ENCODE results near the gene SCUBE2.

SCUBE2 gene

GRCh38 chr11:9076046-9076445, 15.4 kb downstream of the SCUBE2 start:
- H2AK5ac ChIP-seq (ENCODE audit: low read length), result no peak overlapping the region
- no peak overlapping the region for H3K4me3 ChIP-seq (ENCODE audit: low read length)
- no peak for DNase-seq
- H3K79me1 ChIP-seq (ENCODE audit: low read length), result no peaks in the 10 kb centered on the region
- no peak overlapping the region for H2BK5ac ChIP-seq (ENCODE audit: low read length)
- WGBS (ENCODE audit: extremely low coverage, insufficient coverage, low lambda C conversion rate), result no CpG with 5 or more reads among the region's 3 CpGs
- H3K4ac ChIP-seq (ENCODE audit: low read depth, low read length), result no peak overlapping the region
- H2BK120ac ChIP-seq (ENCODE audit: low read depth, low read length), result no peak overlapping the region
- H3K27me3 ChIP-seq (ENCODE audit: insufficient read depth, low read length, poor library complexity), result no peaks in the 10 kb centered on the region
- H3K4me2 ChIP-seq (ENCODE audit: low read length), result no peak overlapping the region
- H4K8ac ChIP-seq (ENCODE audit: low read depth, low read length), result no peak overlapping the region
- no peak overlapping the region for H3K27ac ChIP-seq (ENCODE audit: low read depth, low read length)
- H4K5ac ChIP-seq (ENCODE audit: low read length), result no peak overlapping the region
- H3K9ac ChIP-seq (ENCODE audit: low read length), result no peak overlapping the region
- H3K18ac ChIP-seq (ENCODE audit: low read length), result no peak overlapping the region
- H3K4me1 ChIP-seq (ENCODE audit: control insufficient read depth, low read depth, low read length), result no peaks in the 10 kb centered on the region
- no peak overlapping the region for H3K56ac ChIP-seq (ENCODE audit: low read length)
- H3K79me2 ChIP-seq (ENCODE audit: control insufficient read depth, insufficient read depth, low read length), result no peaks in the 10 kb centered on the region
- H3K23ac ChIP-seq (ENCODE audit: low read length), result no peak overlapping the region
- no peaks in the 10 kb centered on the region for H3K36me3 ChIP-seq (ENCODE audit: control insufficient read depth, insufficient read depth, low read length)
- no peak overlapping the region for H2BK15ac ChIP-seq (replicated peaks; ENCODE audit: low read depth)

GRCh38 chr11:9075556-9075955, 15.8 kb downstream of the SCUBE2 start:
- H3K79me1 ChIP-seq (ENCODE audit: low read length), result no peaks in the 10 kb centered on the region
- no peak overlapping the region for H3K9ac ChIP-seq (ENCODE audit: low read length)
- no peaks in the 10 kb centered on the region for H3K4me1 ChIP-seq (ENCODE audit: control insufficient read depth, low read depth, low read length)
- no peak overlapping the region for H2AK5ac ChIP-seq (ENCODE audit: low read length)
- no peaks in the 10 kb centered on the region for H3K79me2 ChIP-seq (ENCODE audit: control insufficient read depth, insufficient read depth, low read length)
- no peak overlapping the region for H2BK120ac ChIP-seq (ENCODE audit: low read depth, low read length)
- no peak overlapping the region for H3K4ac ChIP-seq (ENCODE audit: low read depth, low read length)
- no peak overlapping the region for H3K56ac ChIP-seq (ENCODE audit: low read length)
- H3K23ac ChIP-seq (ENCODE audit: low read length), result no peak overlapping the region
- H2BK5ac ChIP-seq (ENCODE audit: low read length), result no peak overlapping the region
- no peaks in the 10 kb centered on the region for H3K36me3 ChIP-seq (ENCODE audit: control insufficient read depth, insufficient read depth, low read length)
- no peaks in the 10 kb centered on the region for H3K27me3 ChIP-seq (ENCODE audit: insufficient read depth, low read length, poor library complexity)
- H3K18ac ChIP-seq (ENCODE audit: low read length), result no peak overlapping the region
- H2BK15ac ChIP-seq (replicated peaks; ENCODE audit: low read depth), result no peak overlapping the region
- H4K5ac ChIP-seq (ENCODE audit: low read length), result no peak overlapping the region
- no peak overlapping the region for H4K8ac ChIP-seq (ENCODE audit: low read depth, low read length)
- no peak overlapping the region for H3K4me2 ChIP-seq (ENCODE audit: low read length)
- DNase-seq, result no peak
- no peak overlapping the region for H3K27ac ChIP-seq (ENCODE audit: low read depth, low read length)
- WGBS (ENCODE audit: extremely low coverage, insufficient coverage, low lambda C conversion rate), result no CpG with 5 or more reads among the region's 4 CpGs
- no peak overlapping the region for H3K4me3 ChIP-seq (ENCODE audit: low read length)

- Histone ChIP-seq H3K27me3 (ENCODE audit: insufficient read depth, low read length, poor library complexity) (no peaks in the 10 kb centered on the region), H3K79me2 (ENCODE audit: control insufficient read depth, insufficient read depth, low read length) (no peaks in the 10 kb centered on the region), H3K27ac (ENCODE audit: low read depth, low read length) (no peak overlapping the region), H3K23ac (ENCODE audit: low read length) (no peak overlapping the region), H3K4ac (ENCODE audit: low read depth, low read length) (no peak overlapping the region), H2BK120ac (ENCODE audit: low read depth, low read length) (no peak overlapping the region), H3K79me1 (ENCODE audit: low read length) (no peaks in the 10 kb centered on the region), H3K4me1 (ENCODE audit: control insufficient read depth, low read depth, low read length) (no peaks in the 10 kb centered on the region), H3K4me2 (ENCODE audit: low read length) (no peak overlapping the region), H4K5ac (ENCODE audit: low read length) (no peak overlapping the region), H3K36me3 (ENCODE audit: control insufficient read depth, insufficient read depth, low read length) (no peaks in the 10 kb centered on the region), H2BK15ac (replicated peaks; ENCODE audit: low read depth) (no peak overlapping the region), H3K18ac (ENCODE audit: low read length) (no peak overlapping the region), H2BK5ac (ENCODE audit: low read length) (no peak overlapping the region), H2AK5ac (ENCODE audit: low read length) (no peak overlapping the region), H4K8ac (ENCODE audit: low read depth, low read length) (no peak overlapping the region), H3K56ac (ENCODE audit: low read length) (no peak overlapping the region), H3K4me3 (ENCODE audit: low read length) (no peak overlapping the region), H3K9ac (ENCODE audit: low read length) (no peak overlapping the region)
- WGBS (ENCODE audit: extremely low coverage, insufficient coverage, low lambda C conversion rate), result no CpG with 5 or more reads among the region's 15 CpGs
- no peak for DNase-seq
Observed at GRCh38 chr11:9074338-9075029, 16.9 kb downstream of the SCUBE2 start.

- Histone ChIP-seq H2BK5ac (ENCODE audit: low read length) (no peak overlapping the region), H3K27me3 (ENCODE audit: insufficient read depth, low read length, poor library complexity) (no peaks in the 10 kb centered on the region)
- WGBS (ENCODE audit: extremely low coverage, insufficient coverage, low lambda C conversion rate), result no CpG with 5 or more reads among the region's 6 CpGs
Observed at GRCh38 chr11:9073466-9074225, 17.8 kb downstream of the SCUBE2 start.

GRCh38 chr11:9072626-9073176, 18.7 kb downstream of the SCUBE2 start:
- DNase-seq, result no peak
- H3K36me3 ChIP-seq (ENCODE audit: control insufficient read depth, insufficient read depth, low read length), result no peaks in the 10 kb centered on the region
- WGBS (ENCODE audit: extremely low coverage, insufficient coverage, low lambda C conversion rate), result no CpG with 5 or more reads among the region's 7 CpGs
- no peaks in the 10 kb centered on the region for H3K27me3 ChIP-seq (ENCODE audit: insufficient read depth, low read length, poor library complexity)
- H2AK5ac ChIP-seq (ENCODE audit: low read length), result no peak overlapping the region
- no peaks in the 10 kb centered on the region for H3K4me1 ChIP-seq (ENCODE audit: control insufficient read depth, low read depth, low read length)
- H3K27ac ChIP-seq (ENCODE audit: low read depth, low read length), result no peak overlapping the region
- no peak overlapping the region for H3K23ac ChIP-seq (ENCODE audit: low read length)
- H4K8ac ChIP-seq (ENCODE audit: low read depth, low read length), result no peak overlapping the region
- no peak overlapping the region for H4K5ac ChIP-seq (ENCODE audit: low read length)
- no peak overlapping the region for H3K56ac ChIP-seq (ENCODE audit: low read length)
- H3K79me1 ChIP-seq (ENCODE audit: low read length), result no peaks in the 10 kb centered on the region
- H3K4me3 ChIP-seq (ENCODE audit: low read length), result no peak overlapping the region
- no peak overlapping the region for H3K4me2 ChIP-seq (ENCODE audit: low read length)
- H3K4ac ChIP-seq (ENCODE audit: low read depth, low read length), result no peak overlapping the region
- H2BK120ac ChIP-seq (ENCODE audit: low read depth, low read length), result no peak overlapping the region
- no peak overlapping the region for H2BK5ac ChIP-seq (ENCODE audit: low read length)
- H3K9ac ChIP-seq (ENCODE audit: low read length), result no peak overlapping the region
- no peak overlapping the region for H2BK15ac ChIP-seq (replicated peaks; ENCODE audit: low read depth)
- H3K18ac ChIP-seq (ENCODE audit: low read length), result no peak overlapping the region
- H3K79me2 ChIP-seq (ENCODE audit: control insufficient read depth, insufficient read depth, low read length), result no peaks in the 10 kb centered on the region

More at GRCh38 chr11:9073466-9074225, 17.8 kb downstream of the SCUBE2 start:
- Histone ChIP-seq H3K23ac (ENCODE audit: low read length) (no peak overlapping the region), H3K9ac (ENCODE audit: low read length) (no peak overlapping the region), H3K4ac (ENCODE audit: low read depth, low read length) (no peak overlapping the region), H3K4me2 (ENCODE audit: low read length) (no peak overlapping the region), H3K18ac (ENCODE audit: low read length) (no peak overlapping the region), H3K4me1 (ENCODE audit: control insufficient read depth, low read depth, low read length) (no peaks in the 10 kb centered on the region), H2BK120ac (ENCODE audit: low read depth, low read length) (no peak overlapping the region), H2BK15ac (replicated peaks; ENCODE audit: low read depth) (no peak overlapping the region), H3K79me1 (ENCODE audit: low read length) (no peaks in the 10 kb centered on the region), H3K79me2 (ENCODE audit: control insufficient read depth, insufficient read depth, low read length) (no peaks in the 10 kb centered on the region), H3K56ac (ENCODE audit: low read length) (no peak overlapping the region), H2AK5ac (ENCODE audit: low read length) (no peak overlapping the region), H3K36me3 (ENCODE audit: control insufficient read depth, insufficient read depth, low read length) (no peaks in the 10 kb centered on the region), H4K5ac (ENCODE audit: low read length) (no peak overlapping the region), H4K8ac (ENCODE audit: low read depth, low read length) (no peak overlapping the region), H3K4me3 (ENCODE audit: low read length) (no peak overlapping the region), H3K27ac (ENCODE audit: low read depth, low read length) (no peak overlapping the region)
- no peak for DNase-seq
